GM19467 (cell line): ENCODE data around the gene WNK2.
"Not testable (repeated sequence)": the region's sequence is repeated elsewhere in the genome, so short reads cannot be mapped to it uniquely, and the experiment has no call there.

Experiments
- ATAC-seq: cut with Tn5 transposase; IDR thresholded peaks from one replicate; pipeline ENCODE4 v1.9.1; 2021; ENCODE audit warnings: mild to moderate bottlenecking, moderate library complexity; ENCODE audit not compliant: unreplicated experiment

WNK2 gene

GRCh38 chr9:93323446-93323954, 139.6 kb downstream of the WNK2 start:
- not testable (repeated sequence) for ATAC-seq

GRCh38 chr9:93324191-93324834, 140.4 kb downstream of the WNK2 start:
- no peak for ATAC-seq

DNA sequence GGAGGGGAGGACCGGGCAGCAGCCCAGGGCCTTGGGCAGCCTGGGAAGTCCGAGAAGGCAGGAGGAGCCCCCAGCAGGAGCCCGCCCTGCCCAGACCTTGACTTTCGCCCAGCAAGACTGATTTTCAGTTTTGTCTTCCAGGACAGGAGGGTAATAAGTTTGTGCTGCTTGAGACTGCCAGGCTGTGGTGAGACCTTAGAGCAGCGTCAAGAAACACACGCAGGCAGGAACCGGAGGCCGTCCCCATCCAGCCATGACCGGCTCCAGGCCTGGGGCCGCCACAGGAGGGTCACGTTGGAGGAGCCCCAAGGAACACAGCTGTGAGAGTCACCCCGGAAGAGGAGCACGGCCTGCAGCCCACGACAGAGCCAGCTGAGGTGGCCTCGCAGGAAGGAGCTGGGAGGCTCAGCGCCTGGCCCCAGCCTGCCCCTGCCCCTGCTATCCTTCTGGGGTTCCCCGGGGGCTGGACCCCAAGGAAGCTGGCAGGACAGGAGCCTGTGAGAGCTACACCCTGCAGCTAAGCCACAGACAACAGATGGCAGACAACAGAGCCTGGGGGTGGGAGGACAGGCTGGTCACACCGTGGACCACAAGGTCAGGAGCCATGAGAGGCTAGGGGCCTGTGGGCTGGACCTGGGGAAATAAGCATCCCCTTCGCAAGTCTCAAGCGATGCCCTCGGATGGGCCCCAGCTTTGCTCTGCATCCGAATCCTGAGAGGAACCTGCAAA, 141.5 kb downstream of the WNK2 start:
- no peak for ATAC-seq

DNA sequence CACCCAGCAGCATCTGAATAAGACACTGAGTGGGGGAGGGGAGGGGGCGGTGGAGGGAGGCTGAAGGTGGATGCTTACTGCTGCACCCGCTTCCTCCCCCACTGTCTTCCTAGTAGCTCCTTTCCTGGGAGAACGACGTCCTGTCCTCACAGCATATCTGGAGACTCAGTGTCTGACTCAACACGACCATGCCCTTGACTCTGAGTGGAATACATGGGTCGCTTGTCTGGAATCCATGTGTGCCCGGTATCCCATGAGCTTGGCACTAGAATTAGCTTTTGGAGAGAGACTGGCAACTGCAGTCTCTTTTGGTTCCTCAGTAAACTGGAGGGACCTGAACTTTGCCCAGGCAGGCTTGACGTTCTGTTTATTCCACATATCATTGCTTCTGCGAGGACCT, 142.1 kb downstream of the WNK2 start:
- ATAC-seq: no peak

GRCh38 chr9:93326654-93327053, 142.7 kb downstream of the WNK2 start:
- ATAC-seq: no peak

DNA sequence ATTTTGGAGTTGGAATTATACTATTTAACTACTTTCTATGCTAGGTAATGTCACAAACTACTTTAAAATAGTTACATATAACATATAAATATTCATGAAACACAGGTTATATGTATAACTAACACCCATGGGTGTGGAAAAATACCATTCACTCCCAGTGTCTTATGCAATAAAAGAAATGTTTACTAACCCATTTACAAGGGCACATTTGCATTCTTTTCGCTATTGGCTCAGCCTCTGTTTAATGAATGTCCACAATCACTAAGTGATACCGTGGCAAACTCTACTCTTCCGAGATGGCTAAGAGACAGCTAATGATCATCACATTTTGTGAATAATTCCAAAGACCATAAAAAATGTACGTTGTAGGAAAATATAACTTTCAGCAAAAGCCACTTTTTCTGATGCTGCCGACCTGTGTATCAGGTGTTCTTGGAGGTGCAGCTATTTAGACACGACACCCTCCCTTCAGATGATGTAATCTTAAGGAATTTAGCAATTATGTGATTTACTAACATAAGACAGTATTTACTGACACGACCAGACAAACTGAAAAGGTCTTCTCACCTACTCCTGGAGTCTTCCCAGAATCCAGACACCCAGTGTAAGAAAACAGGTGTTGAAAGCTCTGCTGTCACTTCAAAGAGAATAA, 145.8 kb downstream of the WNK2 start:
- ATAC-seq: no peak

- ATAC-seq: no peak
Measured at GRCh38 chr9:93332317-93332716, 148.4 kb downstream of the WNK2 start.

DNA sequence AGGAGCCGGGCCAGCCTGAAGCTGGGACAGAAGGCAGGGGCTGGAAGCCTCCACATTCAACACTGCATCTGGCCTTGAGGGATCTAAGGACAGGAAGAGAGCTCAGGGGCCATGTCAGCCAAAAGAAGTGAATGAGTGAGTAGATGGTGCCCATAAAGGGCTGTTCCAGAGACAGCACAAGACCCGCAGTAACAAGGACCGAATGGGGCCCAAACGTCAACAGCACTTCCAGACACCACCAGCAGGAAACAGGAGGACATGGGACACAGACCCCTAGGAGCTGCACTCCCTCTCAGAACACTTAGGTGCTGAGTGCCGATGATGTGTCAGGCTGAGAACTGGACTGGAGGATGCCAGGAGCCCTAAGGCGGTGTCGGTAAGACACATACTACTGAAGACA, 152.8 kb downstream of the WNK2 start:
- no peak for ATAC-seq

- not testable (repeated sequence) for ATAC-seq
Measured at GRCh38 chr9:93338196-93338595, 154.3 kb downstream of the WNK2 start.

DNA sequence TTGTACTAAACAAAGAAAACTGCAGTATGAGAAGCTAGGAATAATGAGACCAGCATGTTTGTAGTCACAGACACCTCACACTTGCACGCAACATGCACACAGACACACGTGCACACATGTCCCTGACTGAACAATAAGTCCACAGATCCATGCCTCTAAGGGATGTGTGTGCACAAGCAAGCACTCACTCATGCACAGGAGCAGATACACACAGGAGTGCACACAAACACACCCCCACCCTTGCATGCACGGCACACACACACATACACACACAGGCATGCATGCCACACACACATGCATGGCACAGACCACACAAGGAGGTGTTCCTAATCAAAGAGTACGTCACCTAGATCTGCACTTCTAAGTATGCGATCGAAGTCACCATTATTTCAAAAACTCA, 156.2 kb downstream of the WNK2 start:
- ATAC-seq: no peak

DNA sequence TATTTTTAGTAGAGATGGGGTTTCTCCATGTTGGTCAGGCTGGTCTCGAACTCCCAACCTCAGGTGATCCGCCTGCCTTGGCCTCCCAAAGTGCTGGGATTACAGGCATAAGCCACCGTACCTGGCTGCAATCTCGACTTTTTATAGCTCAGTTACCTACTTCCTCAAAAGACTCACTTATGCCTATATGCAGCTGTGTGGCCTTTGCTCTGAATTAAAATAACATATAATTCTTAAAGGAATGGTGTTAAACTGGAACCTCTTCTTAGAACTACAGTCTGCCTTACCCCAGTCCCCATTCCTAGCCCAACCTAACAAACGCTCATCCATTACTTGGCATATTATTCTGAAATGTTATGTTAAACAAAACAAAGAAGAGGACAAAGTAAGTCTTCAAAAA, 157.9 kb downstream of the WNK2 start:
- not testable (repeated sequence) for ATAC-seq

GRCh38 chr9:93342428-93342827, 158.5 kb downstream of the WNK2 start:
- ATAC-seq: not testable (repeated sequence)

DNA sequence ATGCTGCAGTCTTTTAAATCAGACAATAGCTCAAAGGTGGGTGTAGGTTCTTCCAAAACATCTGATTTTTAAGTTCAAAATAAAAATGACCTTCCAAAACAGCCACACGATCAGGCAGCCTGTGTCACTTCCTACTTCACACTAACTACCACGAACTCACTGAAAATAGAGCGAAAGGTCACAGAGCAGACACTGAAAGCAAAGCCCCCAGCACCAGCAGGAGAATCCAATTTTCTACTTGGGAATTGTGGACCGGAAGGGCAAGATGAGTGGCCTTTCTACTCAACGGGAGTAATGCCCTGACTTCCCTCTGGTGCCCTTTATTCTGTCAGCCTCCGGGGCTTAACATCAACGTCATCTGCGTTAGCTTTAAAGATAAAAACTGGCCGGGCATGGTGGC, 159.7 kb downstream of the WNK2 start:
- no peak for ATAC-seq

DNA sequence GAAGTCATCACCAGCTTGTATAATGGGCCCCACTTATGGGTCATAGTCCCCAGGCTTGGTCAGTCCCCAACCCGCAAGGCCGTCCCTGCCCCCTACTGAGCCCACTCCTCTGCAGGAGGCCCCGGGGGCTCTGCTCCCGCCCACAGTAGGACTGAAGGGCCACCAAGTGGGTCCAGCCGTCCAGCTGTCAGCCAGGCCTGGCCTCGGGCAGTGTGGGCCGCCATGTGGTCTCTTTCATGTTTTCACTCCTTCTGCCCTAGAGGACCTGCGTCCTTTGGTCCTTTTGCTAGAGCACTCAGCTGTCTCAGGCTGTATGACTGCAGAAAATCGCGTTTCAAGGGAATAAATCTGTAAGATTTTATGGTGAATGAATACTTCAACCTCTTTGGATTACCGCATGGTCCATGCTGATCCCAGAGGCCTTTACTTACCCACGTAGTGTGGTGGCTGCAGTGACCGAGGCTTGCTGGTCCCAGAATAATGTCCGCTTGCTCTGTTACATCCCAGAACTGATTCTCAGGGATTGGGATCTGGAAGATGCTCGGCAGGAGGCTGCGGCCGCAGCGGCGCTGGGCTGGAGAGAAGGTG, 161.8 kb downstream of the WNK2 start:
- no peak for ATAC-seq

DNA sequence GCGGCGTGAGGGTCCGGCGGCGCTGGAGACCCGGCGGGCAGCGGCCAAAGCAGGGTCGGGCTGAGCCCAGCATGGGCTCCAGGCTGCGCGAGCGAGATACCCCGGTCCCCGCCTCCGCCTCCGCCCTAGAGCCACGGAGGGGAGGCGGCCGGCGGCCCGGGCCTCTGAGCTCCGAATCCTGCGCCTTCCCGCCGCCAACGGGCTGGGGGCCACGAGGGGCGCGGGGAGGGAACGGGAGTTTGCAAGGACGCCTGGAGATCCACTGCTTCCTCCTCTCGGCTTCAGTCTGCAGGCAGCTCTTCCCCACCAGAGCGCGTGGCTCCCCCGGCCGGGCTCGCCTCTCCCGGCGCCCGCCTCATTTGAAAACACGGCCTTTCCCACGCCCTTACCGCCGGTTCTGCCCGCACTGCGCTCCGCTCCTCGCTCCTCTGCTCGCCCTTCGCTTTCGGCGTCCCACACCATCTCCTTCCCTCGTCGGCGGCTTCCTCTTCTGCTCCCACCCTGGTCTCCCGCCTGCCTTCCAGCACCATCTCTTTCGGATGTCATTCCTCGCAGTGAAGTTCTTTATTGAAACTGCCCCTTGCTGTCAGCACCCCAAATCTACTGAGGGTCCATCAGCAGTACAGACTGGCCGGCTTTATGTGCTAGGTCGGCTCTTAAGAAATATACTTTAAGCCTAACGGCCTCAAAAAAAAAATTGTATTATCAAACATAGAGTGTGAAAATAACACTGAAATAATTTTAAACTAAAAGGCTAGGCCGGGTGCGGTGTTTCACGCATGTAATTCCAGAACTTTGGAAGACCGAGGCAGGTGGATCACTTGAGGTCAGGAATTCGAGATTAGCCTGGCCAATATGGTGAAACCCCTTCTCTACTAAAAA, 162.5 kb downstream of the WNK2 start:
- ATAC-seq: no peak

GRCh38 chr9:93347371-93347975, 163.5 kb downstream of the WNK2 start:
- ATAC-seq: not testable (repeated sequence)

GRCh38 chr9:93353413-93354310, 169.7 kb downstream of the WNK2 start:
- ATAC-seq: not testable (repeated sequence)

- no peak for ATAC-seq
Measured at GRCh38 chr9:93354451-93354850, 170.5 kb downstream of the WNK2 start.

- no peak for ATAC-seq
Measured at GRCh38 chr9:93355827-93356226, 171.9 kb downstream of the WNK2 start.
